ENCODE measurements around the gene FAAP20.

The FAAP20 gene

GRCh38 chr1:2193514-2194281 lies 874 bp downstream of the FAAP20 start:
- DNase-seq = no peak

DNA sequence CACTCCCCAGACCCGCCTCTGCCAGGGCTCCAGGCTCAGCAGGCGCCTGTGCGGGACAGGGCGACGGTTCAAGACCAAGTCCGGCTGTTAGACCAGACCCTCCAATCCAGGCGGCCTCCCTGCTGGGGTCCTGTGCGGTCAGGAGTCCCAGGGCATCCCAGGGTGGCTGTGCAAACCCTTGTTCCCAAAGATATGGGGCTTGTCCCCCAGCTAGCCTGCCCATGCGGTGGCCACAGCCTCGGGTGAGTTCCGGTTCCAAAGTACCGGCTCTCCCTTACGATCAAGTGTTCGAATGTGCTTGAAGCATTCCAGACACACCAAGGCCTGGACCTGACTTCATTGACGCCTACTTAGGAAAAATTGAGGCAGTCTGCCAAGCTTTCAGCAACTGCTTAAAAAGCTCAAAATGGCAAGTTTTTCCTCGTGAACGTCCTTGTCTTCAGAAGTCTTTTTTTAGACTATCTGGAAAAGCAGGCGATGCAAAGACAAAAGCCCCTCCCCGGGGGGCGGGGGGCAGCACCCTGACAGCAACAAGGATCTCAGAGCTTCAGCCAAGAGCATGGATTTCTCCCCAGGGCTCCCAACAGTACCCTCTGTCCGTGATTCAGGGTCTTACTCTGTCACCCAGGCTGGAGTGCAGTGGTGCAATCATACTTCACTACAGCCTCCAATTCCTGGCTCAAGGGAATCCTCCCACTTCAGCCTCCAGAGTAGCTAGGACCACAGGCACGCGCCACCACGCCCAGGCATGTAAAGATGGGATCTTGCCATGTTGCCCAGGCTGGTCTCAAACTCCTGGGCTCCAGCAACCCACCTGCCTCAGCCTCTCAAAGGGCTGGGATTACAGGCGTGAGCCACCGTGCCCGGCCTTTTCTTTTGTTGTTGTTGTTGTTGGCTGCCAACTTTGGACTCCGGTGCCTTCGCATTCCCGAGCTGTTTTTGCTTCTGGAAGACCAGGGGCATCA lies 2.3 kb downstream of the FAAP20 start:
- DNase-seq = no peak

- DNase-seq = no peak
Observed at GRCh38 chr1:2190491-2190976, 4.0 kb downstream of the FAAP20 start.

GRCh38 chr1:2189459-2190425 lies 4.8 kb downstream of the FAAP20 start:
- DNase-seq = peak; percentile 83

GRCh38 chr1:2188336-2188735 lies 6.2 kb downstream of the FAAP20 start:
- DNase-seq = no peak

GRCh38 chr1:2187619-2188018 lies 7.0 kb downstream of the FAAP20 start:
- no peak for DNase-seq

DNA sequence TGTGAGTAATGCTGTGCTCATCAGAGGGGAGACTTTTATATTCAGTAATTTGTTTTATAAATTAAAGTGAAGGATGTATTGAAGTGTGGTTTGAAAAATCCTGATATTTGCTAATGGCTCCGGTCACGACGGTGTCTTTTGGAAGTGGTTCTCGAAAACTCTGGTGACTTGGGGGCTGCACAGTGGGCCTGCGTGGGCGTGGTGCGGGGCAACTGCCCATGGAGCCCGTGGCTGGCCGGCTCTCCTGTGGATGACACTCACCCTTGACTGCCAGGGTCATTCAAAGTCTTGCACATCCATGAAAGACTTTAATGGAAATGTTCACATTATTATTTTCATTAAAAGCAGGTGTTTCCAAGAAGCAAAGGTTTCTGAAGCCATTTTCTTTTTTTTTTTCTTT lies 7.7 kb downstream of the FAAP20 start:
- no peak for DNase-seq

DNA sequence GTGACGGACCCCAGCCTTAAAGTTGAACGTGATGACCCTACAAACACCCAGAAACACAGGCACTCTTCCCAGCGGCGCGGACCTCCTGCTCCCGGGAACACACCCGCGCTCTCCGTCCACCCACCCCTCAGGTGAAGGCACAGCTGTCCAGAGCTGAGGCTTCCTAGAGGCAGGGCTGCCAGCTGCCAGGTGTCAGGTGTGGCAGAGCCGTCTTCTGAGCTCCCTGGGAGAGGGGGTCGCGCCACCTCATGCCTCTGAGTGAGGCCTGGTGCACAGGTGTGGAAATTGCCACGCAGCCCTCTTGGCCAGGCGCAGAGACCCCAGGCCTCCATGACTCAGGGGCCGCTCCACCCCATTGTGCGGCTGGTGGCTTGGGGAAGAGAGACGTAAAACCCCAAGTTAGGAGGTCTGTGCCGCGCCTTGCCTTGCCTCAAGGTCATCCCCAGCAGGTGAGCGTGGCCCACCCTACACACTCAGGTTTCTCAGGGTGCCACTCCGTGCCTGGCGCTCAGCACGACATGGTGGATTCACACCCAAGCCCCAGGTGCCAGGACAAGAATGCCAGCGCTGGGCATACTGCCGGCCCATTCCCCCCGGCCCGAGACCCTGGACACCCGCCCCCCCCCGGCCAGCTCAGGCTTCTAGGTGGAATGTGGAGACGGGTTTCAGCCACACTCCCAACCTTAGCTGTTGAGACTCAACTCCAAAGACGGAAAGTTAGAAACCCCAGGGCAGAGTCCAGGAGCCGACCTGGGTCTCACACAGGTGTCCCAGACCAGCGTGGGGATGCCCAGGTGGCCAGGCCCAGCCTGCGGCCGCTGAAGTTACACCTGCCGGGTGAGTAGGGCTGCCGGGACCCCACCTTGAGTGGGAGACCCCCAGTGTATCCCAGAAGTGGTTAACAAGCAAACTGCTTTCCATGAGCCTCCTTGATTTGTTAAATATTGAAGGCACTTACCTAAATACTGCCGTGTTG lies 8.4 kb downstream of the FAAP20 start:
- DNase-seq = no peak

GRCh38 chr1:2184934-2185333 lies 9.6 kb downstream of the FAAP20 start:
- DNase-seq = no peak

GRCh38 chr1:2184531-2184930 lies 10.0 kb downstream of the FAAP20 start:
- DNase-seq = no peak

- no peak for DNase-seq
Observed at GRCh38 chr1:2183937-2184334, 10.6 kb downstream of the FAAP20 start.

GRCh38 chr1:2182376-2182775 lies 12.2 kb downstream of the FAAP20 start:
- no peak for DNase-seq

DNA sequence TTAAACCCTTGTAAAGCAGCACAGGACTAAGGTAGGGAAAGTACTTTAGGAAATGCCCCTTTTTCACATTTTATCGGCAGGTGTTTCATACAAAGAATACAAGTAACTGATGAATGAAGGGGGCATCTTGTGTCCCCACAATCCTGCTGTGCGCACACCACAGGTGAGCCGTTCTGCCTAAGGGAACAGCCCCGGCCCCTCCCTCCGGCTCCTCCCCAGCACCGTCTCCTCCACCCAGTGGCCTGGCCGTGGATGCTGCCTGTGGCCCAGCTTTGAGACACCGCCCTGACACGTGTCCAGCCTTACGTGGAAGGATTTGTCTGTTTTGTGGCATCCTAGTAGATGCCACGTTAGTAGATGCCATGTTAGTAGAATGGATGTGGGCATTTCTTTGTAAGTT lies 12.8 kb downstream of the FAAP20 start:
- DNase-seq = no peak

GRCh38 chr1:2181271-2181670 lies 13.3 kb downstream of the FAAP20 start:
- DNase-seq = no peak

DNA sequence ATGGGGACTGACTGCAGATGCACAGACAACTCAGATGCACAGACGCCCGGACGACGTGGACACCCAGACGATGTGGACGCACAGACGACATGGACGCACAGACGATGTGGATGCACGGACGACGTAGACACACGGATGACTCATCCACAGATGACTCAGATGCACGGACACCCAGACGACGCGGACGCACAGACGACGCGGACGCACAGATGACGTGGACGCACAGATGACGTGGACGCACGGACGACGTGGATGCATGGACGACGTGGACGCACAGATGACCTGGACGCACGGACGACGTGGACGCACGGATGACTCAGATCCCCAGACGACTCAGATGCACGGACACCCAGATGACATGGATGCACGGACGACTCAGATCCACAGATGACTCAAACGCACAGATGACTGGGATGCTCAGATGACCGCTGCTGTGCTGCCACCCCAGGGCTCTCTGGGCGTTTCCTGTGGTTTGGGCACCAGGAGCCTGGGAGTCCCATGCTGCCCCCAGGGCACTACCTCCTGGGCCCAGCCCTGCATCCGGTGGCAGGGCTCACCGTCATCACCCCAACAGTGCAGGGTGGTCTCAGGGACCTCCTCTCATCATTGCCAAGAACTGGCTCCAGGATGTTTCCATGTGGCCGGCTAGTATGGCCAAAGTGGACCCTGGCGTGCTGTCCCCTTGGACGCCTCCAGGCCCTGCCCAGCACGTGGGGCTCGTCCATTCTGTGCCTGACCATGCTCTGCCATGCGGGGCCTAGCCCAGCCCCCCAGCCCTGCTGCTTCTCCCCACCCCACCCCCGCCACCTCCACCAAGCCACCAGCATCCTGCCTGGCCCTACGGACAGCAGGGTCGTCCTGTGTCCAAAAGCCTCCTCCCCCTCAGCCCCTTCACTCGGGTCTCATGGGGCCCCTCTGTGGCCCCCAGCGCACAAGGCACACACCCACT lies 14.0 kb downstream of the FAAP20 start:
- DNase-seq = no peak

- no peak for DNase-seq
Observed at GRCh38 chr1:2179283-2180013, 15.1 kb downstream of the FAAP20 start.

DNA sequence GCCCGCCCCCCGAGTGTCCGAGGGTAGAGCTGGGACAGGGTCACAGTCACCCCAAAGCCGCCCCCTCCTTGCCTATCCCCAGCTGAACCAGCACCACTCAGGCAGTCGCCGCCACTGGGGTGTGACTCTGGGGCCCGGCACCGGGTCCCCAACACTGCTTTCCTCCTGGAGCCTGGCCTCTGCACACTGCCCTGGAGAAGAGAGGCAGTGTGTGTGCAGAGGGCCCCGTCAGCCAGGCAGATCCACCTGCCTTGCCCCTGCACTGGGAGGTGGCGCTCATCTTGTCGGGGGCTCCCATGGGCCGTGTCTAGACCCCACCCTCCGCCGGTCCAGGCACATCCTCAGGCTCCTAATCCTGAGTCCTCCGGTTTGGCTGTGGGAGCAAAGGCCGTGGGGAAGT lies 15.7 kb downstream of the FAAP20 start:
- DNase-seq = no peak

GRCh38 chr1:2177946-2178538 lies 16.5 kb downstream of the FAAP20 start:
- no peak for DNase-seq

DNA sequence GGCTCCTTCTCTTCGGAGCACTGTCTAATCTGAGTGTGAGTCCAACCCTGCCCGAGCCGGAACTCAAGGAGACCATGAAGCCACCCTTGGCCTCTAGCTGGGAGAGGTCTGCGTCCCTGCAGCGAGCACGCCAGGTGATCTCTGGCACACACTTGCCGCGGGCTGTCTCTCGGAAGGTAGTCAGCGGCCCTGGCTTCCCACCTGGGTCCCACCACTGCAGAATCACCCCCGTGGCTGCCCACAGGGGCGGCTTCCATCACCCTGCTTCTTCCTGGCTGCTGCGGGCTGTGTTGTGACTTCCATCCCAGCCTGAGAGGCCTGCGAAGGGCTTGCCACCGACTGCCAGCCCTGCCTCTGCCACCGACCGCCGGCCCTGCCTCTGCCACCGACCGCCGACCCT lies 17.0 kb downstream of the FAAP20 start:
- no peak for DNase-seq
